Measurements from ENCODE around the gene IGSF3.

The IGSF3 gene

GRCh38 chr1:116534014-116534739 is 133.4 kb downstream of the IGSF3 start:
- Histone ChIP-seq H3K27me3 (no peaks in the 10 kb centered on the region), H3K4me3 (ENCODE audit: low read depth in 1 of 2, low read length in 1 of 2) (no peak overlapping the region), H3K27ac (peak overlapping the region; percentile 56), H3K36me3 (peaks cover 81% of the 10 kb centered on the region), H3K4me1 (ENCODE audit: control insufficient read depth in 1 of 2, insufficient read depth in 1 of 2, low read depth in 1 of 2, low read length in 1 of 2) (peaks cover 20 to 22% of the 10 kb centered on the region in 2 experiments), H3K9me3 (no peaks in the 10 kb centered on the region)
- no peak for TF ChIP-seq CTCF (IDR thresholded peaks at IDR 0.05)

GRCh38 chr1:116533429-116533820 is 134.1 kb downstream of the IGSF3 start:
- Histone ChIP-seq H3K27me3 (no peaks in the 10 kb centered on the region), H3K27ac (peak overlapping the region; percentile 56), H3K4me1 (ENCODE audit: control insufficient read depth in 1 of 2, insufficient read depth in 1 of 2, low read depth in 1 of 2, low read length in 1 of 2) (peaks cover 13 to 15% of the 10 kb centered on the region in 2 experiments), H3K9me3 (no peaks in the 10 kb centered on the region), H3K36me3 (peaks cover 73% of the 10 kb centered on the region), H3K4me3 (ENCODE audit: low read depth in 1 of 2, low read length in 1 of 2) (no peak overlapping the region)
- TF ChIP-seq CTCF (IDR thresholded peaks at IDR 0.05), result no peak

GRCh38 chr1:116532671-116533428 is 134.7 kb downstream of the IGSF3 start:
- TF ChIP-seq CTCF (IDR thresholded peaks at IDR 0.05), result no peak
- Histone ChIP-seq H3K27ac (peak overlapping the region; percentile 56), H3K36me3 (peaks cover 72% of the 10 kb centered on the region), H3K4me3 (ENCODE audit: low read depth in 1 of 2, low read length in 1 of 2) (no peak overlapping the region), H3K9me3 (no peaks in the 10 kb centered on the region), H3K27me3 (no peaks in the 10 kb centered on the region), H3K4me1 (ENCODE audit: control insufficient read depth in 1 of 2, insufficient read depth in 1 of 2, low read depth in 1 of 2, low read length in 1 of 2) (peaks cover 7 to 9% of the 10 kb centered on the region in 2 experiments)

DNA sequence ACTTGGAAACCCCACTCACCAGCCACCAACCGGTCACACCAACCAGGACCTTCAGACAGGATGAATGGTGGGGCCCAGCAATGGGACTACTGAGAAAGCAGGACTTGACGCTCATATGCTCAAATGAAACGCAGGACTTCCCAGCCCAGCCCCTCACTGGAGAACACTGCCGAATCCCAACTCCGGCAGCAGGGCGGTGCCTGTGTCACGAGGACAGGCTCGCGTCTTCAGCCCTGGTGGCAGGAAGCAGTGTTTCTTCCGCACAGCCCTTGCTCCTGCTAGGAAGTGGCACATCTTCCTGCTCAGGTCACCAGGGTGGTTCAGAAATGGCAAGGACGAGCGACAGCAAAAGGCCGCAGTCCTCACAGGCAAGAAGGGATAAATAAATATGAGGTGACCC is 135.6 kb downstream of the IGSF3 start:
- H3K9me3 ChIP-seq, result no peaks in the 10 kb centered on the region
- H3K4me3 ChIP-seq (ENCODE audit: low read depth in 1 of 2, low read length in 1 of 2), result no peak overlapping the region
- H3K27ac ChIP-seq, result peak overlapping the region; percentile 5
- H3K36me3 ChIP-seq, result peaks cover 65% of the 10 kb centered on the region
- TF ChIP-seq CTCF (IDR thresholded peaks at IDR 0.05), result no peak
- no peaks in the 10 kb centered on the region for H3K27me3 ChIP-seq
- no peaks in the 10 kb centered on the region for H3K4me1 ChIP-seq (ENCODE audit: control insufficient read depth in 1 of 2, insufficient read depth in 1 of 2, low read depth in 1 of 2, low read length in 1 of 2)

DNA sequence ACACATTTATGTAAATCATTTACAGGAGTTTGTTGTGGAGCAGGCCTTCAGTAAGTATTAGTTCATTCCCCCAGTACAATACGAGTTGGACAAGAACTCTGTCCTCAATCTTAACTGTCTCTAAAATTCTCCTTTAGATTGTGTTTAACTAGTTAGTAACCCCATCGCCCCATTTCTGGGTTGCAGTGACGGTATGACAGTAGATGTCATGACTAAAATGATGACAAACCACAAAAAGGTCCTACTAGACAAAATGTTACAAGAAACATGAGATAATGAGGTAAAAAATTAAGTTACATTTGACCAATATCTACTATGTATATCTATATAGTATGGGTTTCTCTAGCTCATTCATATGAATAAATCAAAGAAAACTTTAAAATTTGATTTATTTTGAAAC is 137.9 kb downstream of the IGSF3 start:
- no peaks in the 10 kb centered on the region for H3K4me1 ChIP-seq (ENCODE audit: control insufficient read depth in 1 of 2, insufficient read depth in 1 of 2, low read depth in 1 of 2, low read length in 1 of 2)
- no peak for TF ChIP-seq CTCF (IDR thresholded peaks at IDR 0.05)
- no peaks in the 10 kb centered on the region for H3K27me3 ChIP-seq
- peaks cover 46% of the 10 kb centered on the region for H3K36me3 ChIP-seq
- peak overlapping the region; percentile 16 for H3K27ac ChIP-seq
- H3K9me3 ChIP-seq, result no peaks in the 10 kb centered on the region
- no peak overlapping the region for H3K4me3 ChIP-seq (ENCODE audit: low read depth in 1 of 2, low read length in 1 of 2)

Data from neutrophil (primary cell).